SH-SY5Y (cell line): ENCODE results near the gene UNC79.

ENCODE experiments used
- GATA2 ChIP-seq: IDR thresholded peaks from 2 replicates; pipeline ENCODE4 v1.6.1; 2011; ENCODE audit warnings: mild to moderate bottlenecking, low read depth, low read length
- GATA3 ChIP-seq: IDR thresholded peaks from 2 replicates; pipeline ENCODE4 v1.6.1; 2011; ENCODE audit warnings: low read depth, mild to moderate bottlenecking, low read length, moderate library complexity

- no peak for TF ChIP-seq GATA3
- no peak for TF ChIP-seq GATA2
Observed at GRCh38 chr14:93683226-93683625, 252.5 kb downstream of the UNC79 start.
